HEK293T (cell line): ENCODE data around the gene RBM23.
"Not testable (repeated sequence)": the region's sequence is repeated elsewhere in the genome, so short reads cannot be mapped to it uniquely, and the experiment has no call there.

ENCODE experiments used
- CTCF ChIA-PET: fragments of 350-600 bp; formaldehyde crosslinking; extraction: SDS; loops from one replicate; lab custom pipeline; 2021; ENCODE audit warnings: antibody characterized with exemption, inconsistent platforms; lab: Yijun Ruan, JAX
- POLR2A ChIA-PET: fragments of 350-600 bp; formaldehyde crosslinking; extraction: SDS; loops from one replicate; lab custom pipeline; 2020; ENCODE audit warnings: antibody characterized with exemption, inconsistent platforms; lab: Yijun Ruan, JAX
- DNase-seq: peaks from one replicate; pipeline ENCODE4 v3.0.0; 2012; ENCODE audit warnings: mixed read lengths; ENCODE audit errors: extremely low spot score
- ARNT ChIP-seq: fragments of 450-650 bp; IDR thresholded peaks from 2 replicates; pipeline ENCODE4 v1.6.1; 2017; ENCODE audit warnings: mild to moderate bottlenecking
- BHLHE40 ChIP-seq: fragments of 450-650 bp; IDR thresholded peaks from 2 replicates; pipeline ENCODE4 v1.6.1; 2016; ENCODE audit warnings: mild to moderate bottlenecking, moderate library complexity, borderline replicate concordance
- CTBP1 ChIP-seq: fragments of 450-650 bp; IDR thresholded peaks from 2 replicates; pipeline ENCODE4 v1.6.1; 2016; ENCODE audit warnings: borderline replicate concordance
- ELF4 ChIP-seq: fragments of 450-650 bp; IDR thresholded peaks from 2 replicates; pipeline ENCODE4 v1.6.1; 2017; ENCODE audit warnings: antibody characterized with exemption
- FOXA1 ChIP-seq: fragments of 450-650 bp; IDR thresholded peaks from 2 replicates; pipeline ENCODE4 v1.6.1; 2016; ENCODE audit warnings: mild to moderate bottlenecking
- FOXK2 ChIP-seq: fragments of 450-650 bp; IDR thresholded peaks from 2 replicates; pipeline ENCODE4 v1.6.1; 2016; ENCODE audit warnings: mild to moderate bottlenecking
- FOXM1 ChIP-seq: fragments of 450-650 bp; IDR thresholded peaks from 2 replicates; pipeline ENCODE4 v1.6.1; 2017; ENCODE audit warnings: mild to moderate bottlenecking, borderline replicate concordance
- HDGF ChIP-seq: fragments of 450-650 bp; IDR thresholded peaks from 2 replicates; pipeline ENCODE4 v1.6.1; 2017; ENCODE audit warnings: antibody characterized with exemption, borderline replicate concordance
- L3MBTL2 ChIP-seq: fragments of 450-650 bp; conservative IDR thresholded peaks from 2 replicates; pipeline ENCODE4 v1.6.1; 2016; ENCODE audit warnings: mild to moderate bottlenecking
- LEF1 ChIP-seq: fragments of 450-650 bp; IDR thresholded peaks from 2 replicates; pipeline ENCODE4 v1.6.1; 2017; ENCODE audit warnings: mild to moderate bottlenecking, borderline replicate concordance
- NFRKB ChIP-seq: fragments of 450-650 bp; IDR thresholded peaks from 2 replicates; pipeline ENCODE4 v1.6.1; 2016; ENCODE audit warnings: mild to moderate bottlenecking, moderate library complexity
- PKNOX1 ChIP-seq: fragments of 450-650 bp; IDR thresholded peaks from 2 replicates; pipeline ENCODE4 v1.6.1; 2016
- SP1 ChIP-seq: fragments of 450-650 bp; IDR thresholded peaks from 2 replicates; pipeline ENCODE4 v1.6.1; 2017
- SUZ12 ChIP-seq: fragments of 450-650 bp; IDR thresholded peaks from 2 replicates; pipeline ENCODE4 v1.6.1; 2016; ENCODE audit warnings: mild to moderate bottlenecking
- TARDBP ChIP-seq: fragments of 450-650 bp; IDR thresholded peaks from 2 replicates; pipeline ENCODE4 v1.6.1; 2016
- ZNF384 ChIP-seq: fragments of 450-650 bp; IDR thresholded peaks from 2 replicates; pipeline ENCODE4 v1.6.1; 2016

The RBM23 gene

DNA sequence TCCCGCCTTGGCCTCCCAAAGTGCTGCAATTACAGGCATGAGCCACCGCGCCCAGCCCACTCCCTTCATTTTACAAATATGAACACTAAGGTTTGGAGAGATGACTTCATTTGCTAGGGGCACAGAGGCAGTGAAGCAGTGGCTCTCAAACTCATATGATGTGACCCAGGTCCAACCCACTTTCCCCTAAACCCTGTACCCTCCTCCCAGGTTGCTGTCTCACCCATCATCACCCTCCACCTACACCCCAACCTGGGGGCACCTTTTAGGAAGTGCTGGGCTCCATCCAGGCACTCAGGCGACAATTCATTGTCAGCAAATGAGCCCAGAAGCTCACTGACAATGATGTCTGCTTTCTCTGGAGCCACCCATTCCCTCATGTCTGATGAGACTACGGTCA is 4.8 kb upstream of the RBM23 start:
- ChIA-PET CTCF (no interaction called here), POLR2A (no interaction called here)
- no peak for TF ChIP-seq ZNF384
- TF ChIP-seq L3MBTL2, result no peak
- no peak for TF ChIP-seq SUZ12
- TF ChIP-seq FOXM1, result no peak
- TF ChIP-seq HDGF, result no peak
- TF ChIP-seq PKNOX1, result no peak
- no peak for TF ChIP-seq TARDBP
- TF ChIP-seq FOXK2, result no peak
- TF ChIP-seq FOXA1, result no peak
- no peak for DNase-seq

GRCh38 chr14:22922294-22922693 is 3.3 kb upstream of the RBM23 start:
- no peak for DNase-seq
- POLR2A ChIA-PET, result no interaction called here
- CTCF ChIA-PET, result no interaction called here
- TF ChIP-seq FOXM1, result no peak
- no peak for TF ChIP-seq LEF1
- TF ChIP-seq BHLHE40, result no peak

GRCh38 chr14:22920697-22921096 is 1.7 kb upstream of the RBM23 start:
- POLR2A ChIA-PET, result interaction anchor here (1.6 to 4.1 kb wide), 3 partner anchors 8 to 36 kb away, joined by 5 to 50 read pairs (median 22); partner anchors contain the start of genes HAUS4 and PRMT5
- no peak for DNase-seq
- TF ChIP-seq ARNT, result no peak
- TF ChIP-seq BHLHE40, result no peak
- no peak for TF ChIP-seq SP1
- TF ChIP-seq ZNF384, result no peak
- TF ChIP-seq FOXM1, result no peak
- TF ChIP-seq HDGF, result no peak
- no peak for TF ChIP-seq ELF4
- no peak for TF ChIP-seq TARDBP
- CTCF ChIA-PET, result interaction anchor here (0.6 to 3.7 kb wide), 3 partner anchors 10 to 66 kb away, joined by 3 to 21 read pairs (median 5); partner anchors contain the start of gene PRMT5

GRCh38 chr14:22919601-22919921 is 612 bp upstream of the RBM23 start:
- POLR2A ChIA-PET, result interaction anchor here (0.5 to 4.1 kb wide), 14 partner anchors 10 to 455 kb away, joined by 3 to 50 read pairs (median 4); partner anchors contain the start of genes HAUS4 and PRMT5
- TF ChIP-seq BHLHE40, result no peak
- no peak for TF ChIP-seq ARNT
- no peak for TF ChIP-seq FOXA1
- no peak for TF ChIP-seq NFRKB
- no peak for TF ChIP-seq LEF1
- TF ChIP-seq HDGF, result no peak
- TF ChIP-seq PKNOX1, result no peak
- TF ChIP-seq ZNF384, result no peak
- no peak for TF ChIP-seq L3MBTL2
- TF ChIP-seq SUZ12, result no peak
- TF ChIP-seq ELF4, result no peak
- no peak for TF ChIP-seq FOXM1
- TF ChIP-seq CTBP1, result no peak
- no peak for TF ChIP-seq TARDBP
- no peak for TF ChIP-seq FOXK2
- no peak for TF ChIP-seq SP1
- CTCF ChIA-PET, result interaction anchor here (1.2 to 3.7 kb wide), 4 partner anchors 11 to 67 kb away, joined by 4 to 21 read pairs (median 5); partner anchors contain the start of gene PRMT5
- DNase-seq, result no peak

DNA sequence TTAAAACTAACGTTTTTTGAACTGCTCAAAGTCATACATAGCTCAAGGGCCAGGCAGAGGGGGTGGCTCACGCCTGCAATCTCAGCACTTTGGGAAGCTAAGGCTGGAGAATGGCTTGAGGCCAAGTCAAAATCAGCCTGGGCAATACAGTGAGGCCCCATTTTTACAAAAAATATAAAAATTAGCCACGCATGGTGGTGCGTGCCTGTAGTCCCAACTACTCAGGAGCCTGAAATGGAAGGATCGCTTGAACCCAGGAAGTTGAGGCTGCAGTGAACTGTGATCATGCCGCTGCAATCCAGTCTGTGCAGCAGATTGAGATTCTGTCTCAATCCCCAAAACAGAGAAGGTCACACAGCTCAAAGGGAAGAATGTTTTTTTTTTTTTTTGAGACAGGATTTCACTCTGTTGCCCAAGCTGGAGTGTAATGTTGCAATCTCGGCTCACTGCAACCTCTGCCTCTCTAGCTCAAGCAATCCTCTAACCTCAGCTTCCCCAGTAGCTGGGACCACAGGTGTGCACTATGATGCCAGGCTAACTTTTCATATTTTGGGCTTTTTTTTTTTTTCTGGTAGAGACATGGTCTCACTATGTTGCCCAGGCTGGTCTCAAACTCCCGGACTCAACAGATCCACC is 2.9 kb downstream of the RBM23 start:
- TF ChIP-seq HDGF, result no peak
- TF ChIP-seq NFRKB, result no peak
- TF ChIP-seq FOXM1, result no peak
- no peak for TF ChIP-seq PKNOX1
- TF ChIP-seq FOXA1, result no peak
- TF ChIP-seq ZNF384, result no peak
- TF ChIP-seq ELF4, result no peak
- TF ChIP-seq SP1, result no peak
- no peak for TF ChIP-seq CTBP1
- no peak for TF ChIP-seq BHLHE40
- no peak for TF ChIP-seq SUZ12
- TF ChIP-seq LEF1, result no peak
- no peak for TF ChIP-seq TARDBP
- TF ChIP-seq ARNT, result no peak
- no peak for TF ChIP-seq FOXK2
- DNase-seq, result no peak
- ChIA-PET POLR2A (interaction anchor here (0.8 to 1.5 kb wide), 3 partner anchors 14 to 20 kb away, joined by 3 to 5 read pairs (median 3); no protein-coding TSS in a partner anchor), CTCF (interaction anchor here (0.6 to 1.4 kb wide), 2 partner anchors 14 to 15 kb away, joined by 3 to 4 read pairs; no protein-coding TSS in a partner anchor)

- POLR2A ChIA-PET, DNase-seq, CTCF ChIA-PET: not testable (repeated sequence)
Observed at GRCh38 chr14:22914836-22915235, 4.1 kb downstream of the RBM23 start.
